C4-2B (cell line): ENCODE measurements around the gene HOXD8.

ENCODE experiments used
- H3K27ac ChIP-seq: fragments of 450-650 bp; 2 replicates; pipeline ENCODE4 v1.5.1; 2017
- CTCF ChIP-seq: fragments of 450-650 bp; conservative IDR thresholded peaks from 2 replicates; pipeline ENCODE4 v1.5.1; 2017; ENCODE audit warnings: mild to moderate bottlenecking
- ZFX ChIP-seq: fragments of 450-650 bp; IDR thresholded peaks from 2 replicates; pipeline ENCODE4 v1.6.1; 2017

Gene HOXD8

GRCh38 chr2:176159663-176160250 is 30.3 kb downstream of the HOXD8 start:
- H3K27ac ChIP-seq = no peak overlapping the region

GRCh38 chr2:176160251-176160985 is 30.9 kb downstream of the HOXD8 start:
- no peak for TF ChIP-seq ZFX
- TF ChIP-seq CTCF = no peak
- no peak overlapping the region for H3K27ac ChIP-seq

More at GRCh38 chr2:176159663-176160250, 30.3 kb downstream of the HOXD8 start:
- TF ChIP-seq ZFX (no peak), CTCF (no peak)

- no peak overlapping the region for H3K27ac ChIP-seq
- no peak for TF ChIP-seq ZFX
- TF ChIP-seq CTCF = no peak
Observed at GRCh38 chr2:176160986-176161824, 31.7 kb downstream of the HOXD8 start.

- TF ChIP-seq CTCF (no peak), ZFX (no peak)
- no peak overlapping the region for H3K27ac ChIP-seq
Observed at GRCh38 chr2:176161825-176162626, 32.5 kb downstream of the HOXD8 start.

GRCh38 chr2:176162911-176163671 is 33.6 kb downstream of the HOXD8 start:
- TF ChIP-seq ZFX = no peak
- TF ChIP-seq CTCF = no peak

GRCh38 chr2:176163672-176164056 is 34.2 kb downstream of the HOXD8 start:
- no peak for TF ChIP-seq ZFX
- TF ChIP-seq CTCF = no peak
- no peak overlapping the region for H3K27ac ChIP-seq

More at GRCh38 chr2:176162911-176163671, 33.6 kb downstream of the HOXD8 start:
- H3K27ac ChIP-seq = no peak overlapping the region
